CD1c-positive myeloid dendritic cell (primary cell): ENCODE data around the gene SLC25A51.
"Not testable (repeated sequence)": the region's sequence is repeated elsewhere in the genome, so short reads cannot be mapped to it uniquely, and the experiment has no call there.

Source experiments
- DNase-seq: peaks from one replicate; pipeline ENCODE4 v3.0.0-alpha.2; 2016; ENCODE audit errors: extremely low spot score

Gene SLC25A51

DNA sequence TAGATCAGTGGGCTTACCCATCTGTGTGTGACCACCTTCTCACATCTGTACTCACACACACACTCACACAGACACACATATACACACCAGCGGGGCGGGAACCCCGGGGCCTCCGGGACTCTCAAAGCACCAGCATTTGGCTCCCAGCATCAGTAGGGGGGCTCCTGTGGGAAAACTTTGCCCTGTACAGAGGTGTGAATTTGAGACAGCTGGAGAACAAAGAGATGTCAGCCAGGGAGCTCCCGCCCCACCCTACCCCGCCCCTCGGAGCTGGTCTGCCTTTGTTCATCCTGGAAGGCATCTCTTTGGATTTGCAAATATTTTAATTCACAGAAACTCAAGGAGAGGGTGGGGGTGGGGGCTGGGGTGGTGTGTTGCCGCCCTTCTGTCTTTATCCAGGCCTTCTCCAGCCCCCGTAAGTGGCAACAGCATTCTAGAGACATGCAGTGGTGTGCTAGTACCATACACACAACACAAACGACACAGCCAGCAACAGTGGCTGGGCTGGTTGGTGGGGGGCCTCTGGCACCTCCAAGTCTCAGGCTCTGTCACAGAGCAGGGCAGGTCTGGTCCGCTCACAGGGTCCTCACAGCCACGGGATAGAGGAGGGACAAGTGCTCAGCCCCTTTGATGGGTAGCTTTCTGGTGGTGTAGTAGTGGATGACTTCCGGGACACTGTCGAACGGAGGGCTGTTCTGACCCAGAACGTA is 15.5 kb upstream of the SLC25A51 start:
- DNase-seq: no peak

DNA sequence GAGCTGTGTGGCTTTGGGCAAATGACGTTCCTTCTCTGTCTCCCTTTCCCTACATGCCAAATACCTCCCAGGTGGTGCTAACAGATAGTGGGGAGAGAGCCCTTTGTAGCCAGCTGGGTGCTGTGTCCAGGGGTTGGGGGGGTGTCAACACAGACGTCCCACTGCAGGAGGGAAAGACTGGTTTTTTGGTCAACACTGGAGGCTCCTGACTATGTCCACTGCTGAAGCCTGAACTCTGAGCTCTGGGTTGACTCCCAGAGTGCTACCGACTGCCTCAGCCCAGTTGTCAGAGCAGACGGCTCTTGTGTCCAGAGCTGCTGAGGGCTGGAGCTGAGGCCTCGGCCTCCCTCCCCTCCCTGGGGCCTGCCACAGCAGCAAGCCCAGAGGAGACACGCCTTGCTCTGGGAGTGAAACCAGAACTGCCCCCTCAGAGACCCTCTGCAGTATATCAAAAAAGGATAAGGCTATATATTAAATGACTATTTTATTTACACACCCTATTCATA is 14.8 kb upstream of the SLC25A51 start:
- no peak for DNase-seq

DNA sequence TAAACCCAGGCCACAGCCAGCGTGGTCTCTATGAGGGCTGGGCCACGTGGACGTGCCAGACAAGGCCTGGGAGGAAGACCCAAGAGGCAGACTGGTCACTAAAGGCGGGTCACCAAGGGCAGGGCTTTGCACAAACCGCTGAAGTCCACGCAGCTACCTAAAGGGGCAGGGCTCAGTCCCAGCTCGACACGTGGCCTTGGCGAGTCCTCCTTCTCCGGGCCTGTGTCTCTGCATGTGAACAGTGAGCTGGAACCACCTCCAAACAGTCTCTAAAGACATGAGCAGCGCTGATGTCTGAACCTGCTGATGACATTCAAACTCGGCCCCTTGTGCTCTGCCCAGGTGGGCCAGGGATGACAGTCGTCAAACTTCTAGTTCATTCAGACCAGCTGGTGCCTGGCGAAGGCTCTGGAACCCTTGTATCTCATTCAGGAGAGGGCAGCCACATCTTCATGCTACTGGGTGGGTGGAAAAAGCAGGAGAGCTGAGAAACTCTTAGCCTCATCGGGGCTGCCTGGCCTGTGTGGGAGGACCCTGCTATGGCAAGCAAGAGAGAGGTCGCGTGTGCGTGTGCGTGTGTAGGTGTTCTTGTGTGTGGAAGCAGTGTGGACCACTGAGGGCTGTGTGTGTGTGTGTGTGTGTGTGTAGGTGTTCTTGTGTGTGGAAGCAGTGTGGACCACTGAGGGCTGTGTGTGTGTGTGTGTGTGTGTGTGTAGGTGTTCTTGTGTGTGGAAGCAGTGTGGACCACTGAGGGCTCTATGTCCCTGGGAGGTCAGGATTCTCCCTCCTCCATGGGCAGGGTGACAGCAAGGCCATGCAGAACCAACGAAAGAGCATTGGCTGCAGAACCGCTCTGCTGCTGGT is 14.1 kb upstream of the SLC25A51 start:
- DNase-seq: no peak

DNA sequence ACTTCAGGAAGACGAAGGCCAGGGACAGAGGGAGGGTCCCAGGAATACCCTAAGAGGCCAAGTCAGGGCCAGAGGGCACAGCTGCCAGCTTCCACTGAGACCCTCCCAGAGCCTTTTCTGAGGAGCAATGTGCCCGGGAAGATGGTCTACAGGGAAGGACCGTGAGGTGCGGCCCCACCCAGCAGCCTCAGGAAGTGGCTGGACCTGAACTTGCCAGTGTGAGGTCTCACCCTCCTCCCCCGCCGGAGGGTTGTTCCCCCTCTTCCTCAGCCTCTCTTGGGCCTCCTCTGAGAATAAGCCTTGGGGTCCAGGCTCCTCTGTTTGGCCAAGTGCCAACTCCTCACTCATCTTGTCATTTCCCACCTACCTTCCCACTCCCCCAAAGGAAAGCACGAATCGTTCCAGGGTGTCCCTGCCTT is 13.4 kb upstream of the SLC25A51 start:
- no peak for DNase-seq

DNA sequence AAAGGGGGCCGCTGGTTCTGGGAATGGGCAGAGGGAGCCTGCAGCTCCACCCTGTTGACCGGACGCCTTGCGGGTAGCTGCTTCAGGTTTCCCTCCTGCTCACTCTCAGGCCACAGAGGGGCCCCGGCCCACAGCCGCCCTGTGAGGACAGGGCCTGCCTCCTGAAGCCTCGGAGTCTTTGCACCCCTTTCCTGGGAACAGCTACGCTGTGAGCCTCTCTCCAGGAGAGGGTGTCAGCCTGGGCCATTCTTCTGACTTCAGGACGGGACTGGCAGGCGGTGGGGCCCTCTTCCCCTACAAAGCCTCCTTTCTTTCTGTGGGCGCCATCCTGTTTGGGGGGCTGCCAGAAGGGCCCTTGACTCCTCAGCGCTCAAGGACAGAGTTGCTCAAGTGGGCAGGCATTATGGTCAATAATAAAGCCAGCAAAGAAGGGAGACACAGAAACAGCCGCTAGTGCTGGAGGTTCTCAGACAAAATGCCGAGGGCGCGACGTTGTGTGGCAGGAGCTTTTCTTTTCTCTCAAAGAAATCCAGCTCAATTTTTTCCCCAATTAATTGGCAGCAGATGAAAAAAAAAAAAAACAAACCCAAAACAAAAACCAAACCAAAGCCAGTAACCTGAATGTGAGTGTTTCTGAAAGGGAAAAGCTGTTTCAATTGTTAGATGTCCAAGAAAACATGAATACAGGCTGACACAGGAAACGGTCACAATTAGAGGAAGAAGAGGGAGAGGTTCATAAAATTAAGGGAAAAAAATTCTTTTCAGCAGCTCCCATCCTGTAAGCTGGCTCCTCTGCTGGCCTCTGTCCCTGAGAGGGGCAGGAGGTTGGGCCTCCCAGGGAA is 12.8 kb upstream of the SLC25A51 start:
- no peak for DNase-seq

DNA sequence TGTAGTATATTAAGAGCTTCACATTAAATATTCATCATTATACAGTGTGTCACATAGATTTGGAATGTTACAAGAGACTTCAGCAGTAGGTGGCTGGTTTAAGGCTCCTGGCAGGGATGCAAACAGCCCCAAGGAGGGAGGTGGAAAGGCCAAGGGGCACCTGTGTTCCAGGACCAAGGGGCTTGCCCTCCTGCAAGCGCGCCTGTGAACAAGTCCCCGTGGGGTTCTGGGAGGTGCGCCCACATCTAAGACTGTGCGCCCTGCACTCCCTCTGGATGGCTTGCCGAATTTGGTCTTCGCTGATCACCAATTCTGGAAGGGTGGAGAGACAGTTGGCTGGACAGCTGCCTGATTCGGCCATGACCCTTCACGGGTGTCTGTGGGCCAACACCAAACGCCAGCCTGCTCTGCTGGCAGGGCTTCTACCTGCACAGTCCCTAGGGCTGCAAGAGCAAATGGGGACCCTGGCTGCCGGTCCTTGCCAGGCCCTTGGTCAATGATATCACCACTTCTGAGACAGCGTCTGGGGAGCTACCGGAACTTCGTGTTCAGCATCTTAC is 12.1 kb upstream of the SLC25A51 start:
- no peak for DNase-seq

DNA sequence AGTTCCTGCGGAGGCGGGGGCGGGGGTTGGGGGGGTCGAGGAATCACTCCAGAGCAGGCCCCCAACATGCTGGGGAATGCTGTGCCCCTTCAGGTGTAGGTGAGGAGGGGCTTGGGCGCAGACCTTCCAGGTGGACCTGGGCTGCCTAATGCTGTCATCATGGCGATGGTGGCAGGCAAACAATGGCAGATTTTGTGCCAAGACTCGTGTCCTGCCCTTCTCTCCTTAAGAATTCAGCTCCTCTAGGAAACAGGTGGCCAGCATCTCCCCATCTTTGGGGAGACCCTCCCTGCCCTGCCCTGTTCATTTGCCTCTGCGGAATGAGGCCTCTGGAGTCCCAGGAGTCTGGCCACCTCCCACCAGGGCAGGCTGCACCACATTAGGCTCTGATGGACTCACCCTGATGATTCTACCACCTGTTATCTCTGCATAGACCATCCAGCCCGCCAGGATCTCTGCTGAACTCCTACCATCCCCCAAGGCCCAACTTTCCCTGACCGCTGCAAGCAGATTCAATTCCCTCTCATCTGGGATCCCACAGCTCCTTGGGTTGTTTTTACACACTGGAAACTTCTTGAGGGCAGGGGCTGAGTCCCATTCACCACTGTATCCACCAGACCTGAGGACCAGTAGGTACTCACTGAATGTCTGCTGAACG is 10.9 kb upstream of the SLC25A51 start:
- no peak for DNase-seq

DNA sequence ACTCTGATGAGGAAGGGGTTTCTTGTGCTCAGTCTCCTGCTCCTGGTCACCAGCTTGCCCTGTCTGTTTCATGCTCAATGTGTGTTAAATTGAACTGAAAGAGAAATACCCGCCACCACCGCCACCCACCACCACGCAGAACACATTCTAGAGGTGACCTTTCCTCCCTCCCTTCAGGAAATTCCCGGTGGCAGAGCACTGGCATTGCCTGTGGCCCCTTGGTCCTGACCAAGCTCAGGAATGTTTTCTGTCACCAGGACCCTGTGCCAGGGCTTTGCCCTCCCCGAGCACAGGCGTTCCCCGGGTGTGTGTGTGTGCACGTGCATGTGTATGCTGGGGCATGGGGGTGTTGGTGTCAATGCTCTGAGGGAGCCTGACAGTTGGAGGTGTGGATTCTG is 10.2 kb upstream of the SLC25A51 start:
- DNase-seq: no peak

DNA sequence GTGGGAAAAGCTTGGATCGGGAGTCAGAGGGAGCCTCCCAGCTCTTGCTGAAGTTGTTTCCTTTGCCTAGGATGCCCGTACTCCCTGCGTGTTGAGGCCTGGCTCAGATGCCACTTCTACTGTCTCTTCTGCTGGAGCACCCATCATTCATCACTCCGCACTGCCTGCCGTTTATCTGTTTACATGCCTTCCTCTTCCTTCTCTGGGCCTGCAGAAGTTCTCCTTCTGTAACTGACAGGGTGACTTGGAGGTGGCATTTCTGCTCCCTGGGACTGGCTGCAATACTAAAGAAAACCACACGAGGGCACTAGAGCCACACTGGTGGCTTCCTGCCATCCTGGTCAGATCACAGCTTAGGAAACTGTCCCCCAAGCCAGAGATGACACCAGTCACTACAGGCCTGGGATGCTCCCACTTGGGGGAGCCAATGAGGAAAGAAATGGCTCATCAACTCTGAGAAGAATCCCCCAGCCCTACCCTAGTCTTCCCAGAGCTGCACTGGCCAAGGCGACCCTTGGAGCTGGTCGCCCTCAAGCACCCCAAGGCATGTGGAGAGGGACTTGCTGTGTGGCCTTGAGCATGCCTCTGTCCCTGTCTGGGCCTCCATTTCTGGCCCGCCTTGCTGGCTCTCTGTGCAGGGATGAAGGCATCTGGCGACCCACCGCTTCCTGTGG is 9.7 kb upstream of the SLC25A51 start:
- DNase-seq: peak; percentile 93

DNA sequence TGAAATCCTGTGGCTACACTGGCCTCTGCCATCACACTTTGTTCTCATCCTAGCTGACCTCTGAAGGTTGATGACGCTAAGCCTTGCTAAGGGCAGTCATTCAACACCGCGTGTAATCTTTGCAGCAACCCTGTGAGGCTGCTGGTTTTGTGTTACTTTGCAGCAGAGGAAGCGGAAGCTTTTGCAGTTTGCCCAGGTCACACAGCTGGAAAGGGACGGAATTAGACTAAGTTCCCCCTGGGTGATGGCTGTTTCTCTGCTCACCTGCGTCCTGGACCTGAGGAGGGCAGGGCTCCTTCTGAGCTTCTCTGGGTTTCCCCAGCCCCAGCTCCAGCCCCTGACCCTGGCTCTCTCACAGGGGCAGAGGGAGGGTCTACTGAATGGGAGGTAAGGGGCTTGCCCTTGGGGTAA is 7.3 kb upstream of the SLC25A51 start:
- no peak for DNase-seq

DNA sequence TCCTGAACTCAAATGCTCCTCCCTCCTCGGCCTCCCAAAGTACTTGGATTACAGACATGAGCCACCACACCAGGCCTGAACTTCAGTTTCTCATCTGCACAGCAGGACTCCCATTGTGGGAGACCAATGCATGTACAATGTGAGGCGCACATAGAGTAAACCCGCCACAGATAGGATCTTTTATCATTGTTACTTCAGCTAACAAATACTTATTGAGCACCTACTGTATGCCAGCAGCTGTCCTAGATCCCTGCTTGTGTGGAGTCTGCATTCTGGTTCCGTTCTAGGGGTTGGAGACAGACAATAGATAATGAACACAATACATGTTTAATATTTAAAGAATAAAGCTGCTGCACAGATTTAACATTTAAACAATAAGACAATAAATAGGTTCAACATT is 6.3 kb upstream of the SLC25A51 start:
- DNase-seq: no peak

DNA sequence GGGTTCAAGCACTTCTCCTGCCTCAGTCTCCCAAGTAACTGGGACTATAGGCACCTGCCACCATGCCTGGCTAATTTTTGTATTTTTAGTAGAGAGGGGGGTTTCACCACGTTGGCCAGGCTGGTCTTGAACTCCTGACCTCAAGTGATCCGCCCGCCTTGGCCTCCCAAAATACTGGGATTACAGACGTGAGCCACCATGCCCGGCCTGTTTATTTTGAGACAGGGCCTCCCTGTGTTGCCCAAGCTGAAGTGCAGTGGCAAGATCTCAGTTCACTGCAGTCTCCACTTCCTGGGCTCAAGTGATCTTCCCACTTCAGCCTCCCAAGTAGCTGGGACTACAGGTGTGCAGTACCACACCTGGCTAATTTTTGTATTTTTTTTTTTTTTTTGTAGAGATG is 5.9 kb upstream of the SLC25A51 start:
- DNase-seq: not testable (repeated sequence)

DNA sequence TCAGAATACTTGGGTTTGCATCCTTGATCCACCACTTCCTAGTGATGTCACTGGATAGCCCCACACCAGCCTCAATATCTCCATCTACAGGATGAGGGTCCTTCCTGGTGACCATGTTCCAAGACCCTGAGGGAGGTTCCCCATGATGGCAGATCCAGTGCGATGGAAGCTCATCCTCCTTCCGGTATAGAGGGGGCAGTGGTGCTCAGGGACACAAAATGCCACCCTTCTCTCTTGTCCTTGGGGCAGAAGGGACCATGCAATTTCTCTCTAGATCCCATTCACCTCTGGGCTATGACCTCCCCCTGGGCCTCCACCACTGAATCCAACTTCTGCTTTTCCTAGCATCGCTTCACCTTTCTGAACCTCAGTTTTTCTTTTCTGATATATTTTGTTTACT is 5.4 kb upstream of the SLC25A51 start:
- no peak for DNase-seq

DNA sequence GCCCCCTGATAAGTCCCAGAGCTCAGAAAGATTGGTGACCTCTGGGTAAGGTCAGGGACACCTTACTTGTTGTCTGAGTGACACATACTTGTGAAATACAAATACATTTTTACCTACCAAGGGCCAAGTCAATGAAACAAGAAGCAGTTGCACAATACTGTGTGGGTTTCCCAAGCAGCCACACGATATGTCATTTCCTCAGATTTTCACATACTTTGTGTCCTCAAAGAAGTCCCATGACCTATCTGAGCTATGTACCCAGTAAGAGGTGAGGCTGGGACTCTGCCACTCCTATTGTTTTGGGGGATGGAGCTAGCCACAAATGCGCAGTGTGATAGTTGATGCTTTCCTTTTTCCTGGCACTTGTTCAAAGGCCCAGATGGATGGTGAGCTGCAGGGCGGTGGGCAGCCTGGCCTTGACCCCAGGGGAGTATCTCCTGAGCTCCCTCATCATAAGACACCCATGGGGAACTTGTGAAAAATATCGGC is 4.8 kb upstream of the SLC25A51 start:
- DNase-seq: peak; percentile 93

DNA sequence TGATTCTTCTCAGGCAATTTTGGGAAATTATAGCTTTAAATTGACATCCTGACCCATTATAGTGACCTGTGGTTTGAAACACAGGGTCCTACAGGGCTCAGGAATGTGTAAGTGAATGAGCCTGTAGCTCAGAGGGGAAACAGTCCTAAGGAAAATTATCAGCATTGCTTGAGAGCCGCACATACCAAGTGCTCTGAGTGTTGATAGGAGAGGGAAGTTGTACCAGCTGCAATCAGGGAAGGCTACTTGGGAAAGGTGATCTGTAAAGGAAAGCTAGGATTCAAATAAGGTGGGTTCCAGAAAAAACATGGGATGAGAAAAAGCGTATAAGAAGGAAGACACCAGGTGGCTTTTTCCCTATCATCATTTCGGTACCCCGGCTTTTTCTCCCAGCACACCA is 4.4 kb upstream of the SLC25A51 start:
- no peak for DNase-seq

DNA sequence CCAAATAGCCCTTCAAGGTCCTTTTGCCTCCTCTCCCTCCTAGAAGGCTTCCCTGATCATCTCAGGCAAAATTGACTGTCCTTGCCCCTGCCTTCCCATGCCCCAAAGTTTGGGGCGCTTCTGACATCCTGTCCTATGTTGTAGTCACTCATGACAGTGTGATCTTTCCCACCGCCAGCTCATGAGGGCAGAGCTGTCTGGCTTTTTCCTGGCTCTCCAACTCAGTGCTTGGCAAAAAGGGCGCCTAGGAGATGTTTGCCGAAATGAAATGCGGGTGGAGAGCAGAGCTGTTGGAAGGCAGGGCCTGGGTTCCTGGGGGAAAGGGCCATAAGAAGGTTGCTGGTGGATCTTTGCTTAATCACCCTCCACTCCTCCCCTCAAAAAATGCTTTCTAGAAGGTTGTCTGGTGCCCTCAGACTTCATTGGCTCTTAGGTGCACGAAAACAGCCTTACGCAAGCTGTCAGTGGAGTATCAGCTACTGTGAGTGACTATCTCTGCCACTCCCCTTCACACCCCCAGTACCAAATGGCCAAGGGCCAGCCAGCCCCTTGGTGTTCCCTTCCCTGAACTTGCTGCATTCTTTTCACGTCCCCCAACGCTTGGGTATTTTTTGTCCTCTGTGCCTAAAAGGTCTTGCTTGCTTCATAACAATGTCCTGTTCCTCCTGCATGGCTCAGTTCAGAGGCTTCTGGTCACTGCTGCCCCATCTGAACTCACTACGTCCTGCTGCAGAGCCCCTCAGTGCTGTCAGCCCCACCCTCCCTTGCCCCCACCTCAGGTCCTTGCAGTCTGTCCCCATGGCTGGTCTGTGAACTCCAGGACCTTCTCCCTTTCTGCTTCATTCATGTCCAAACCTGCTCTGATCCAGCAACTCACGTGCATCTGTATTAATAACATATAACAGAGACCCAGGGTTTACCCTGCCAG is 2.6 kb upstream of the SLC25A51 start:
- DNase-seq: no peak

DNA sequence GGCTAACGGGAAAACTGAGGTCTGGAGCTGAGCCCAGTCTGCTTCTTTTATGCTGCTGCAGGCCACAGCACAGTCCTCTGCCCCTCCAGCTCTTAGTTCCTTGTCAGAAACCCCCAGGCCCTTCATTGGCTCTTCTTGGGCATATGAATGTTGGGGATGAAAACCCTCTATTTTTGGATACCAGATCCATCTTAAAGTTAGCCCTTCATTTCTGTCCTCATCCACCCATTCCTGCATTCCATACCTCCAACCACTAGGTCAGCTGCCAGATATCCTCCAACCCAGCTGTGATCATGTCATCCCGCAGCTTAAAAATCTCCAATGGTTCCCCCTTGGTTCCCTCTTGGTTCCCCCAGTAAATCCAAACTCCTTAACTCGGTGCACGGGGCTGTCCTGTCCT is 1.8 kb upstream of the SLC25A51 start:
- no peak for DNase-seq

DNA sequence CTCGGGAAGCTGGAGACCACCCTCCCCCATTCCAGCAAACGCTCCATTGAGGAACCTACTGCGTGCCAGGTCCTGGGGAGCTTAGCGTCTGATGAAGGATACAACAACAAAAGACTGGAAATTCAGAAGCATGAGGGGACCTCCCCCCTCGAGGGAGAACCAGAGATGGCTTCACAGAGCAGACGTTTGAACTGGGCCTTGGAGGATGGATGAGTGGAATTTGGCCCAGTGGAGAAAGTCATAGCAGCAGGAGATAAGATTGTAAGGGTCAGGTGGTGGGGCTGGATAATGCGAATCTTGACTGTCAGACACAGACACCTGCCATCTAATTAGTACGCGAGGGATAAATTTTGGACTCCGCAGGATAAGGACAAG is 1.2 kb upstream of the SLC25A51 start:
- DNase-seq: no peak

DNA sequence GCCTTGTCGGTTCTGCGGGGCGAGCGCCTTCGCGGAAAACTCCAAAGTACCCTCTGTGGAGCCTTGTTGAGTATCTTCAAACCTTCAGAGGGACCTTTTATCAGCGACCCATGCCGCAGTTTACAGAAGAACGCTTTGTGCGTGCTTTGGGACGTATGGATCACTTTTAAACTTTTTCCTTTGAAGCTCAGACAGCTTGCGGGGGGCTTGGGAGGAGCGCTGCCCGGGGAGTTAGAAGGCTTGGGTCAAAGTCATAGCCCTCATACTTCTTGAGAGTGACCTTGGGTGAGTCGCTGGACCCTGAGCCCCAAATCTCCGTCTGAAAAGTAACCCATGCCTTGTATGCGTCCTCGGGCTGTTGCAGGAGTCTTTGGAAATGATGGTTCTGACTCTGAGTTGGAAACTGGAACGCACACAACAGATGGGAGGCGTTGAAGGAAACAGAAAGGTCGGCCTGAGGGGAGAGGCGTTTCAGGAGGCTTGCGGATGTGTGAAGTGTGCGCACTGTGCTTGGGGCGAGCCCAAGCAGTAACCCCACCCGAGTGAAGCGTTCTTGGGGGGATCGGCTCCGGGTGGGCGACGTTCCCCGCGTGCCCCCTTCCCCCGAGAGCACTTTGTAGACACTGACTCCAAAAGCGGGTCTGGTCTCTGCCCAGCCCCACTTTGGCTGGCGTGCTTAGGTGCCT is 661 bp upstream of the SLC25A51 start:
- DNase-seq: no peak
